SIG-M5 treated with dmso at 0.1 percent for 504 hours (cell line): ENCODE data around the gene SLC35D2.
"Not testable (repeated sequence)": the region's sequence is repeated elsewhere in the genome, so short reads cannot be mapped to it uniquely, and the experiment has no call there.

Experiments
- DNase-seq: peaks from one replicate; lab custom pipeline; 2025; ENCODE audit not compliant: unreplicated experiment; lab: John Stamatoyannopoulos, UW

The SLC35D2 gene

GRCh38 chr9:96317335-96317980, 66.1 kb downstream of the SLC35D2 start:
- DNase-seq: peak; percentile 60

GRCh38 chr9:96309850-96310249, 73.7 kb downstream of the SLC35D2 start:
- DNase-seq: no peak

- DNase-seq: not testable (repeated sequence)
Measured at GRCh38 chr9:96306958-96307357, 76.6 kb downstream of the SLC35D2 start.

GRCh38 chr9:96305171-96305570, 78.3 kb downstream of the SLC35D2 start:
- no peak for DNase-seq

- DNase-seq: no peak
Measured at GRCh38 chr9:96304230-96304629, 79.3 kb downstream of the SLC35D2 start.

- DNase-seq: no peak
Measured at GRCh38 chr9:96302021-96302420, 81.5 kb downstream of the SLC35D2 start, which contains the start of gene HSD17B3. TSS of gene HSD17B3 (minus strand) at chr9:96302176. CDS start at chr9:96302104, 72 bp downstream.

- no peak for DNase-seq
Measured at GRCh38 chr9:96299823-96300222, 83.7 kb downstream of the SLC35D2 start.

GRCh38 chr9:96294159-96294545, 89.4 kb downstream of the SLC35D2 start:
- DNase-seq: no peak

- no peak for DNase-seq
Measured at GRCh38 chr9:96293498-96294158, 89.9 kb downstream of the SLC35D2 start.

GRCh38 chr9:96289392-96289791, 94.1 kb downstream of the SLC35D2 start:
- no peak for DNase-seq

GRCh38 chr9:96281641-96282040, 101.9 kb downstream of the SLC35D2 start:
- DNase-seq: no peak

GRCh38 chr9:96279932-96280331, 103.6 kb downstream of the SLC35D2 start:
- DNase-seq: peak; percentile 55

GRCh38 chr9:96274939-96275338, 108.6 kb downstream of the SLC35D2 start:
- no peak for DNase-seq
